Islet of Langerhans (tissue), 1 donor: ENCODE data around the gene SLC5A6.
"Not testable (repeated sequence)": the region's sequence is repeated elsewhere in the genome, so short reads cannot be mapped to it uniquely, and the experiment has no call there.

Source experiments
- FAIRE-seq: peaks from one replicate; lab custom pipeline; 2011; peaks lifted over from hg19 to GRCh38; lab: Jason Lieb, UNC

SLC5A6 gene

DNA sequence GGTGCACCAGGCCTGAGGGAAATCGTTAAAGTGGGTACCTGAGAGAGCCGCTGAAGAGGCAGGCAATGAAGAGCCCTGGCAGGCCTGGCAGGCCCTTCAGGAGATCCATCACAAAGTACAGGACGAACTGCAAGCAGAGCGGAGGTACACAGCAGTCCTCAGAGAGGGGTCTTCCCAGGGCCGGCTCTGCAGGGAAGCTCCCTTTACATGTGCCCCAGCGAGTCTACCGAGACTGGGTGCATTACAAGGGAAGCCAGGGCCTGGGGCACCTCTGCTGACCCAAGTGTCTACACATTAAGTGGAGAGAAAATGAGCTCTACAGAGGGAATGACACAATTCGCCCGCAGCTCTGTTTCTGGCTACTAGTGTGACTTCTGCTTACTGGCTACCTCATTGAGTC is 8.3 kb downstream of the SLC5A6 start:
- FAIRE-seq: no peak

DNA sequence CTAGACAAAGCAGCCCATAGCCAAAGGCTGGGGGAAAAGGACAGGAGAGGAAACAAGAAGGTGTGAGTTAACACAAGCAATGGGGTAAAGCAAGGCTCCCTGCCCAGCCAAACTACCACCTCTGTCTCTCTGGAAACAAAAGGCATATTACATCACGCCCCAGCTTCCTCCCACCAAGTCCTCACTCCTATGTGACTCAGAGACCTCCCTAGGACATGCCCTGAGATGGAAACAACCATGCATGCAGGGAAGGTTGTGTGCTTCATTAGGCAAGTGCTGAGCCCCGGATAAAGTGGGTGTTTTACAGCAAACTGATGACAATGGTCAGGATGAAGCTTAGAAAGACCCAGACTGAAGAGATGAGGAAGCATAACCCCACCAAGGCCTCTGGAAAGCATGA is 9.2 kb downstream of the SLC5A6 start:
- FAIRE-seq: no peak

DNA sequence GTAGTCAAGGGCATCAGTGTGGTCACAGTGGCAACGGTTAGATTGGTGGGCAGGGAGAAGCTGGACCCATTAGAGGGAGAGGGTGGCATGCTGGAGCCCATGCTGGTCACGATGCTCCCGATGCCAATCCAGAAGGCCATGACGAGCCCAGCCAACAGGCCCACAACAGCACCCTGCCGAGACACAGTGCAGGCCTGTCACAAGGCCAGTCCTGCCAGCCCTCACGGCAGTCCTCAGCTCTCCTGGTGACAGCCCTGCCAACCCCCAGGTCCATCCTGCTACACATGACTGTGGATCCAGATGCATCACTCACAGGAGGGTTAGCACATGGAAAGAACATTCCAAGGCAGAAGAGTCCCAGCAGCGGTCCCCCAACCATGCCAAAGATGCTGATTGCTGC is 10.4 kb downstream of the SLC5A6 start:
- no peak for FAIRE-seq

DNA sequence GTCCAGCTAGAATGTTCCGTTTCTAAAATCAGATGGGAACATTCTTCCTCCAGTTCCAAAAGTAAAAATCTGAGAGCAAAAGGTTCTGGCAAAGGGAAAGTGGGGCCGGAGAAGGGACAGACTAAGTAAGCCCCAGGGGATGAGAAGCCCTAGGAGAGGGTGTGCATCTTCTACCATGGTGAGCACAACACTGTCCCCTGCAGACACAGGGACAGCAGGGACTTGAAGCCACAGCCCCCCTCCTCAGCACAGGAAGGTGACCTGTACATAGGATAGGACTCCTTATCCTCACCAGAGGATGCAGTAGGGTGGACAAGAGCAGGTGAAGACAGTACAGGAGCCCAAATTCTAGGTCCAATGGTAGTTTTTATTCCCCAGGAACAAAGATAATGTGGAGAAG is 12.8 kb downstream of the SLC5A6 start:
- no peak for FAIRE-seq

DNA sequence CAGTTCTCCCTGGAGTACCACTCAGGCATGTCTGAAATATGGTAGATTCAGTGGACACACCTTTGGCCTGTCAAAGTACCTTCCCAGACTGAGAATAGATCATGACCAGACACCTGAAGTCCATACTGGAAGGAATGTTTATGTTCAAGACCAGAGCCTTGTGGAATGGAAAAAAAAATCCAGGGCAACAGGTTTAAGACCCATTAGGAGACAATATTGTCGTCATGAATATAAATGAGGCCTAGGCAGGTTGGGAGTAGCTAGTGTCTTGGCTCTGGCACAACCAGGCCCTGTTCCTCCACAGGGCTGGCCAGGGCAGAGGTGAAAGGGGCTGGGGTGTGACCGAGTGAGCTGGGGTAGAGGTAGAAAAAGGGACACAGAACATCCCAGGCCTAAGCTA is 13.4 kb downstream of the SLC5A6 start:
- FAIRE-seq: no peak

DNA sequence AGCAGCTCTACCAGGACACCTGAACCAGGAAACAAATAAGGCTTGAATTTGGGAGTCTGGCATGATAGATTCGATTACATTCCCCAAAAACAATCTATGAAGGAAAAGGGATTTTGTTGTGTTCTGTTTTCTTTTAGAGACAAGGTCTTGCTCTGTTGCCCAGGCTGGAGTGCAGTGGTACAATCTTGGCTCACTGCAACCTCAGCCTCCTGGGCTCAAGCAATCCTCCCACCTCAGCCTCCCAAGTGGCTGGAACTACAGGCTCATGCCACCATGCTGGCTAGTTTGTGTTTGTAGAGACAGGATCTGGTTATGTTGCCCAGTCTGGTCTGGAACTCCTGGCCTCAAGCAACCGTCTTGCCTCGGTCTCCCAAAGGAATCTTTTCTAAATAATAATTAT is 14.0 kb downstream of the SLC5A6 start:
- FAIRE-seq: not testable (repeated sequence)

DNA sequence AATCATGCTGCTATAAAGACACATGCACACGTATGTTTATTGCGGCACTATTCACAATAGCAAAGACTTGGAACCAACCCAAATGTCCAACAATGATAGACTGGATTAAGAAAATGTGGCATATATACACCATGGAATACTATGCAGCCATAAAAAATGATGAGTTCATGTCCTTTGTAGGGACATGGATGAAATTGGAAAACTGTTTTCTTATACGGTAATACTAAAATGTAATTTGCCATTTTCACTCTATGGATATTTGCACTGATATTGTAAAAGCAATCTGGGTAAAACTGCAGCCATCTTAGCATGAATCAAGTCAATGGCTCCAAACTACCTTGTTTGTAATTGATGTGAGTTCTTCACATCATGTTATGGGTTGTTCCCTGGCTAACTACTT is 16.3 kb downstream of the SLC5A6 start:
- FAIRE-seq: not testable (repeated sequence)

DNA sequence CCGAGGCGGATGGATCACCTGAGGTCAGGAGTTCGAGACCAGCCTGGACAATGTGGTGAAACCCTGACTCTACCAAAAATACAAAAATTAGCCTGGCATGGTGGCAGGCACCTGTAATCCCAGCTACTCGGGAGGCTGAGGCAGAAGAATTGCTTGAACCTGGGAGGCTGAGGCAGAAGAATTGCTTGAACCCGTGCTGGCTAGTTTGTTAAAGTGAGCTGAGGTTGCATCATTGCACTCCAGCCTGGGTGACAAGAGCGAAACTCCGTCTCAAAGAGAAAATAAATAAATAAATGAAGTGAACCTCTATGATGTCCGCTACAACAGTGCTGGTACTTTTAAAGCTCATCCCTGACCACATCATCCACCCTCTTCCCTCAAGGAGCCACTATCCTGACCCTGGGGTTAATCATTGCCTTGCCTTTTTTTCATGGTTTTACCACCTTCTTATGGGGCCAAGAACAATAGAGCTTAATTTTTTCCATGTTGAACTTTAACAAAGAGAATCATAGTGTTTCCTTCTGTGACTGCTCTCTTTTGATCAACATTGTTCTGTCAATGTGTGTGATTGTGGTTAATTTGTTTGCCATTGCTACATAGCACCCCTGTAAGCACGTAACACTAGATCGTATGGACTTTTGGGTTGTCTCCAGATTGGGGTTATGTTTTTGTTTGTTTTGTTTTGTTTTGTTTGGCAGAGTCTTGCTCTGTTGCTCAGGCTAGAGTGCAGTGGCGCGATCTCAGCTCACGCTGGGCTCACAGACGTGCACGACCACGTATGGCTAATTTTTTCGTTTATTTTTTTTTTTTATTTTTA is 17.3 kb downstream of the SLC5A6 start:
- no peak for FAIRE-seq

DNA sequence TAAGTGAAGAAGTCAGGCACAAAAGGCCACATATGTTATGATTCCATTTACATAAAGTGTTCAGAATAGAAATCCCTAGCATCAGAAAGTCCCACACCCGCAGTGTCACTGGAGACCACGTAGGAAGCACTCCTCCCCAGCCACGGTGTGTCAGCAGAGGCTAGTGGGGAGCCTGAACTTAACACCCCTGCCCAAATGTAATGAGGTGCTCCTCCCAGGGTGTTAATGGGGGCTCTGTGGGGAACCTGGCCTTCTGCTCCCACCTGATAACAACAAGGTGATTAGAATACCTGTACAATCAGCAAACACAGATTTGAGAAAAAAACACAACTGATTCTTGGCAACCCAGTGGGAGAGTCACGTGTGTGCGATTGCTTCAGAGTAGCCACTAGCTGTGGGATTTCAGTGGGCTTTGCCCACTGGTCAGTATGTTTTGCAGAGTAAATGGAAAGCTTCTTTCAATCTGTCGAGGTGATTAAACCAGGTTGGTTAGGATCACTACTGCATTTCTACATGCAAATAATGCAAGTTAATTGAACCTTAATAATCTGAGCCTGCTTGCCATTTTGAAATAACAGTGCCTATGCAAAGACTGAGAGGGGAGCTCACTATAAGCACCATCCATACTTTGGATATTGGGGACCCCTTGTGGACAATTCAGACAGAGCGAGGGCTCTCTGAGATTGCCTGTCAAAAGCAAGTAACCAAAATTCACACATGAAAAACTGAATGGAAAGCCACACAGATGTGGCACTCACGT is 20.8 kb downstream of the SLC5A6 start:
- FAIRE-seq: no peak

DNA sequence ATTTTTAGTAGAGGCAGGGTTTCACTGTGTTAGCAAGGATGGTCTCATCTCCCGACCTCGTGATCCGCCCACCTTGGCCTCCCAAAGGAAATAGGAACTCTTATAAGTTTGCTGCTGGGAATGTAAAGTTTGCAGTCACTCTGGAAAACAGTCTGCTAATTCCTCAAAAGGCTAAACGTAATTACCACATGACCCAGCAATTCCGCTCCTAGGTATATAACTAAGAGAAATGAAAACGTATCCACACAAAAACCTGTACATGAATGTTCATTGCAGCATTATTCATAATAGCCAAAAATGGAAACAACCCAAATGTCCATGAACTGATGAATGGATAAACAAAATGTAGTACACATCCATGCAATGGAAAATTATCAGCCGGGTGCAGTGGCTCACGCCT is 22.1 kb downstream of the SLC5A6 start:
- no peak for FAIRE-seq

DNA sequence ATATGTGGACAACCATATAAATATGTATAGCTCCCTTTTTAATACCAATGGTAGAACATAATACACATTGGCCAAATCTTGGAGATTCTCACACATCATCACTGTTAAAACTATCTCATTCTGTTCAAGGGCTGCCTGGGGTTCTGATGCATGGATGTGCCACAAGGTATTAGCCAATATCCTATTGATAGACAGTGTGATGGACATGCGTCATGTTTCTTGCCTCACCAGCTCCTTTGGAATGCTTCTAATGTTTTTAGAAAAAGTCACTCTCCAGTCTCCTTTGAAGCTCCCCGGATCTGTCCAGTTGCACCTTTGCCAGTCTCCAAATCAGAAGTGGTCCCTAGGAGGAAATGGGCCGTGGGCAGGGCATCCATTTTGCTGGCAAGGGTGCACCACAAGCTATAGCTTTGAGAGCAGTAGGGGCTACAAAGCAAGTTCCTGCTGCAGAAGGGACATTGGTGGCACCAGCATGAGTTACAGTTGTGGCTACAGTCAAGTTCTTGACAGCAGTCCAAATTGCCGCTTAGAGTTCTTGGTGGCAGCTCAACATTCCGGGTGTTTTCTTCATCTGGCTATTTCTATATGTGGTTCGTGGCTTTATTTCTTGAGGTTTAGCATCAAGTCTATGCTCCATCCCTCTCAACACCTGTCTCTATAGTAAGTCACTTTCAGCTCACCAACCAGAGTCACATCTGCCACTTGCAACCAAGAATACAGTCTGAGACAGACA is 25.3 kb downstream of the SLC5A6 start:
- no peak for FAIRE-seq

DNA sequence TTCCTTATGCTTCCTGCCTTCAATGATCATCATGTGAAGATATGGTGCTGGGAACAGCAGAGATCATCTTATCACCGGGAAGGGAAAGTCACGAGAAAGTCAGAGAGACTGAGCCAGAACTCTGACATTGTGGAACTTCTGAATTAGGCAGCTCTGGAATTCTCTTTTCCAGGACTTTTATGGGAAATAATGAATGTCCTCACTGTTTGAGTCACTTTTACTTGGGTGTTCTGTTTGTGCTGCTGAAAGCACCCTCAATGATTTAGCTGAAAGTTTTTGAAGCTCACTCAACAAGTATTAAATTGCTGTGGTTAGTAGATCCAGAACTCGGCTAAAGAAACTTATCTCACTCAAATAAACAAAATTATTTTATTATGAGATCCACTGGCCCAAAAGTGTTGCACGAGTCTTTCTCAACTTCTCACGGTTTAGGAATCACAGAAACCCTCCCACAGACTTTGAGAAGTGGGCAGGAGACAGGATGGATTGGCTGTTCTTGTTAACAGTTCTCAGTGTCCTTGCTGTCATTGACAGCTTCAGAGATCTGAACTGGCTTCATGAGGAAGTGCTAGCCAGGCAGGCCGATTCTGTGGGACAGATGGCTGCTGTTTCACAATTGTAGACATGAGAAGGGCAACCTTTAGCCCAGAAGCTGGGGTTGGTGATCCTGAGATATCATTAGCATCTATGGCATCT is 26.6 kb downstream of the SLC5A6 start:
- no peak for FAIRE-seq

DNA sequence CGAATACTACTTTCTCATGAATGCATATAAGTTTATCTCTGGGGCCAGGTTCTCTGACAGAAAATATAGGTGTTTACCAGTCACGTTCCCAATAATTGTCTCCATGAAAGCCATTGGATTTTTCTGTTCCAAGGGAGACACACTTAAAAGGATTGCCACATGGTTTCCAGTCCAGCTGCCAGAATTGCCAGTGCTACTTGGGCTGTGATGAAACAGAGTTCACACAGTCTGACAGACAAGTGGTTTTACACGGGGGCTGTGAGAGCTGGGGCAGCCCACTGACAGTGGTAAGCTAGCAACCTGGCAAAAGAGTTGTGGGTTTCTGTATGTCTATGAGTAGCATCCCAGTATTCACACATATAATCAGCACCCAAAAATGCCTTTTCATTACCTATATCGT is 28.0 kb downstream of the SLC5A6 start:
- FAIRE-seq: no peak

DNA sequence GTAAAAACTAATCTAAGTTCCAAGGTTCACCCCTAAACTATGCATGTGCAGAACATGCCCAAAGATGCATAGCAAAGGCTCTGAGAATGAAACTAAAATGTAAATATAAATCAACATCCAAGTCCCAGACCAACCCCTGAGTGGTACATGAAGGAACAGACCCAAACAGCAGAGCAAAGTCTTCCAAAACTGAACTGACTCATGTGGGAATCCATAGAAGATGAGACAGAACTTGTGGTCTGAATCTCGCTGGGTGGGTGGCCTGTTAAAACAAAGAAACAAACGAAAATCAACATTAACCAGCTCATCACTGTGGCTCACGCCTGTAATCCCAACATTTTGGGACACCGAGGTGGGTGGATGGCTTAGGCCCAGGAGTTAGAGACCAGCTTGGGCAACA is 29.7 kb downstream of the SLC5A6 start:
- FAIRE-seq: no peak

DNA sequence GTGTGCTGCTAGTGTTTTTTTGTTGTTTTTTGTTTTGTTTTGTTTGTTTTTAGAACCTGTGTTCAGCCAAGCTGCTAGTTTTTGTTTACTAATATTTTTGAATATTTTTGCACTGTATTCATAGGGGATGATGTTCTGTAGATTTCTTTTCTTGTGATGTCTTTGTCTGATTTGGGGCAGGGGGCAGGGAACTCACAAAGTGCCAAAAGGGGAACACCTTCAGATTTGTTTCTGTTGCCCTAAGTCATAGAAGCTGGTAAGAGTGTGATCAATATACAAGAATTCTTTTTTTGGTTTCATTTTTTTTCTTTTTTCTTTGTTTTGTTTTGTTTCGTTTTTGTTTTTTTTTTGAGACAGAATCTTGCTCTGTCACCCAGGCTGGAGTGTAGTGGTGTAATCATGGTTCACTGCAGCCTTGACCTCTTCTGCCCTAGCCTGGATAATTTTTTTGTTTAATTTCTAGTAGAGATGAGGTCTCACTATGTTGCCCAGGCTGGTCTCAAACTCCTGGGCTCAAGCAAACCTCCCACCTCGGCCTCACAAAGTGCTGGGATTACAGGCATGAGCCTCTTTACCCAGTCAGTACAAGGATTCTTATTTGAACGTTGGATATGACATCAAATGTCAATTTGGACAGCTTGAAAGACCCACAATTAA is 32.6 kb downstream of the SLC5A6 start:
- FAIRE-seq: no peak

DNA sequence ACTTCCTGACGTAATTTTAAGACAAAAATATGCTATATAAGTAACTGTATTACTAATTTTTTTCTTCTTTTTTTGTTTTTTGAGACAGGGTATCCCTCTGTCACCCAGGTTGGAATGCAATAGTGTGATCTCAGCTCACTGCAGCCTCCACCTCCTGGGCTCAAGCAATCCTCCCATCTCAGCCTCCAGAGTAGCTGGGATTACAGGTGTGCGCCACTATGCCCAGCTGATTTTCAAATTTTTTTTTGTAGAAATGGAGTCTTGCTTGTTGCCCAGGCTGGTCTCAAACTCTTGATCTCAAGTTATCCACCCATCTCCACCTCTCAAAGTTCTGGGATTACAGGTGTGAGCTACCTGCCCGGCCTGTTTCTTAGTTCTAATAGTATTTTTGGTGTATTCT is 33.6 kb downstream of the SLC5A6 start:
- FAIRE-seq: no peak

DNA sequence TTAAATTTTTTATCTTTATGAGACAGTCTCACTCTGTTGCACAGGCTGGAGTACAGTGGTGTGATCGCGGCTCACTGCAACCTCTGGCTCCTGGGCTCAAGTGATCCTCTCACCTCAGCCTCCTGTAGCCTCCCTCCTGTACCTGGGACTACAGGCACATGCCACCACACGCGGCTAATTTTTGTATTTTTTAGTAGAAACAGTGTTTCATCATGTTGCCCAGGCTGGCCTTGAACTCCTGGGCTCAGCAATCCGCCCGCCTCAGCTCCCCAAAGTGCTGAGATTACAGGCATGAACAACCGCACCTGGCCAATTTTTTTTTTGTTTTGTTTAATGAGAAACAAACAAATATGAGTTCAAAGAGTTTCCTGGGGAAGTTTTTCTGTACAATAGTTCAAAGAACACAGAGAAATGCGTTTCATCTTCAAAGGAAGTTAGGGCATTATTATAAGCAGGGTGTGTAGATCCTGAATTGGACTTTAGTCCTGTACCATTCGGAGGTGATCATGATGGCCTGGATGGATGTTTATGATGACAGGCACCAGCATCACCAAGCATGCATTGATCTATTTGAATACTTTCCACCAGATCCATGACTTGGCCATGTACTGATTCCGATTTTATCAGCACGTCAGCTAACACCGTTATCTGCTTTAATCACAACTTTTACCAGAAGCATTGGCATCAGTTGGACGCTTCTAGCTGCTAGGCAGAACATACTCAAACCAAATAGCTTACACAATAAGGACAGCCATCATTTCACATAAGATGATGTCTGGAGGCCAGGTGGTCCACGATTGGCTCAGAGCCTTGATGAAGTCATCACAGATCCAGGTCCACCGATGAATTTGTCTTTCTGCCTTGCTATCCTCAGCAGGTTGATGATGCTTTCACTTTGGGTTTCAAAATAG is 34.4 kb downstream of the SLC5A6 start:
- FAIRE-seq: no peak

DNA sequence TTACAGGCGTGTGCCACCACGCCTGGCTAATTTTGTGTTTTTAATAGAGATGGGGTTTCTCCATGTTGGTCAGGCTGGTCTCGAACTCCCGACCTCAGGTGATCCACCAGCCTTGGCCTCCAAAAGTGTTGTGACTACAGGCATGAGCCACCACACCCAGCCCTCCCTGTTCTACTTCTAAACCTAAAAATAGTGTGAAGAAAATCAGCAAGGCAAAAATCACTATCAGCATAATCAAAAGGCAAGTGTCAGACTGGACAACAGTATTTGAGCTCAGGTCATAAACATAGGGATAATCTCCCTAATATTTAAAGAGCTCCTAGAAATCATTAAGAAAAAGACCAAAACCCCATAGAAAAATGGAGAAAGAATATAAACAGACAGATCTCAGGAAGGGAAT is 36.3 kb downstream of the SLC5A6 start:
- not testable (repeated sequence) for FAIRE-seq

DNA sequence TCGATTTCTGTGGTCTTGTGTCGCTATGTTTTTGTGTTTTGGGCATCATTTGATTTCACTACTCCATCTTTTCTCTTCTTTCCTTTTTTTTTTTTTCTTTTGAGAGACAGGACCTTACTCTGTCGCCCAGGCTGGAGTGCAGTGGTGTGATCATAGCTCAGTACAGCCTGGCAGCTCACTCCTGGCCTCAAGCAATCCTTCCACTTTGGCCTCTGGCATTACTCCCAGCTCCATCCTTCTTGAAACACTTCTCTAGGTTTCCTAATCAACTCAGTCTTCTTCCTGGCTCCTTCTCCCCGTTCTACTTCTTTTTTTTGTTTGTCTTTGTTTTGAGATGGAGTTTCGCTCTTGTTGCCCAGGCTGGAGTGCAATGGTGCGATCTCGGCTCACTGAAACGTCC is 36.7 kb downstream of the SLC5A6 start:
- FAIRE-seq: no peak

DNA sequence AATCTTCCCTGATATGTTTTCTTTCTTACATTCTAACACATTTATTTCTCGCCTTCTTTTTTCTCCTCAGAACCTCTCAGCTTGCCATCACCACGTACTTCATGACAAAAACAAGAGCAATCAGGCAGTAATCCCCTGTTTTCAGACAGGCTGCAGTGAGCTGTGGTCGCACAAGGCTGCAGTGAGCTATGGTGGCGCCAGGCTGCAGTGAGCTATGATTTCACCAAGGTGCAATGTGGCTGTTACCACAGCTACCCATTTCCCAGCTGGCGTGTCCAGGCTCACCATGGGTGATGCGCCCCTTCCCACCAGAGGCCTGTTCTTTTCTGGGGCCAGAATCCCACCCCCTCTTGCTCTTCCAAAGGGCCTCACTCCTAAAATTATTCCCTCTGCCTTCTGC is 37.4 kb downstream of the SLC5A6 start:
- FAIRE-seq: no peak

DNA sequence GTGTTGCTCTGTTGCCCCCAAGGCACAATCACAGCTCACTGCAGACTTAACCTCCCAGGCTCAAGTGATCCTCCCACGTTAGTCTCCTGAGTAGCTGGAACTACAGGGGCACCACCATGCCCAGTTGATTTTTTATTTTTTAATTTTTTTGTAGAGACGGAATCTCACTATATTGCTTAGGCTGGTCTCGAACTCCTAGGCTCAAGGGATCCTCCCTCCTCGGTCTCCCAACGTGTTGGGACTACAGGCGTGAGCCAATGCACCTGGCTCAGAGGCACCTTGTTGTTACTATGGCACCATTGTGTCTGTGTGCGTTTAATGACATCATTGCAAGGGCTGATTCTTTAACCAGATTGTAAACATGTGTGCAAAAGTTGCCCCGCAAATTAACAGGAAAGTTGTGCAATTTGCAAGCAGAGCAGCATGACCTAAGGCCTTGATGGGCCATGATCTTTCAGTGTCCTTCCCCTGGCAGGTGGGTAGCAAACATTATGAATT is 40.7 kb downstream of the SLC5A6 start:
- FAIRE-seq: no peak
